ENCODE results near the gene TMEM61.

- TF ChIP-seq, protein P1, sequence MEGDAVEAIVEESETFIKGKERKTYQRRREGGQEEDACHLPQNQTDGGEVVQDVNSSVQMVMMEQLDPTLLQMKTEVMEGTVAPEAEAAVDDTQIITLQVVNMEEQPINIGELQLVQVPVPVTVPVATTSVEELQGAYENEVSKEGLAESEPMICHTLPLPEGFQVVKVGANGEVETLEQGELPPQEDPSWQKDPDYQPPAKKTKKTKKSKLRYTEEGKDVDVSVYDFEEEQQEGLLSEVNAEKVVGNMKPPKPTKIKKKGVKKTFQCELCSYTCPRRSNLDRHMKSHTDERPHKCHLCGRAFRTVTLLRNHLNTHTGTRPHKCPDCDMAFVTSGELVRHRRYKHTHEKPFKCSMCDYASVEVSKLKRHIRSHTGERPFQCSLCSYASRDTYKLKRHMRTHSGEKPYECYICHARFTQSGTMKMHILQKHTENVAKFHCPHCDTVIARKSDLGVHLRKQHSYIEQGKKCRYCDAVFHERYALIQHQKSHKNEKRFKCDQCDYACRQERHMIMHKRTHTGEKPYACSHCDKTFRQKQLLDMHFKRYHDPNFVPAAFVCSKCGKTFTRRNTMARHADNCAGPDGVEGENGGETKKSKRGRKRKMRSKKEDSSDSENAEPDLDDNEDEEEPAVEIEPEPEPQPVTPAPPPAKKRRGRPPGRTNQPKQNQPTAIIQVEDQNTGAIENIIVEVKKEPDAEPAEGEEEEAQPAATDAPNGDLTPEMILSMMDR (IDR thresholded peaks at IDR 0.05) = peak; percentile 68 to 92 (median 80)
- TF ChIP-seq POLR2A (IDR thresholded peaks at IDR 0.05) = no peak
Observed at GRCh38 chr1:54944610-54945392, 35.6 kb upstream of the TMEM61 start.
